Astrocyte (in vitro differentiated cells and primary cell): ENCODE data around the gene TEX13C. TPM values are rescaled to one million over a fixed set of nuclear protein-coding genes. Genes with fewer than 3 reads are reported as not detected.

Experiments used
- DNase-seq: peaks from one replicate; pipeline ENCODE4 v3.0.0-alpha.2; 2010; ENCODE audit warnings: low read depth
- FAIRE-seq: peaks from 2 replicates; lab custom pipeline; 2011; peaks lifted over from hg19 to GRCh38; lab: Jason Lieb, UNC
- H2AFZ ChIP-seq: 2 replicates; pipeline ENCODE4 v1.6.0; 2012; ENCODE audit warnings: low read depth, low read length, inconsistent platforms
- H3K27ac ChIP-seq: 2 replicates; pipeline ENCODE4 v1.5.1; 2011; ENCODE audit warnings: low read depth, low read length, inconsistent platforms
- H3K27me3 ChIP-seq: 2 replicates; pipeline ENCODE4 v1.6.0; 2011; ENCODE audit warnings: low read length, inconsistent platforms; ENCODE audit not compliant: insufficient read depth
- H3K36me3 ChIP-seq: 2 replicates; pipeline ENCODE4 v1.5.1; 2011; ENCODE audit warnings: low read length, inconsistent platforms; ENCODE audit not compliant: insufficient read depth
- H3K4me1 ChIP-seq: 2 replicates; pipeline ENCODE4 v1.5.1; 2011; ENCODE audit warnings: low read length, inconsistent platforms; ENCODE audit not compliant: insufficient read depth
- H3K4me2 ChIP-seq: 2 replicates; pipeline ENCODE4 v1.6.0; 2012; ENCODE audit warnings: low read length, inconsistent platforms
- H3K4me3 ChIP-seq: 2 replicates; pipeline ENCODE4 v1.5.1; 2011; ENCODE audit warnings: low read depth, mild to moderate bottlenecking, low read length, inconsistent platforms; ENCODE audit not compliant: insufficient read depth
- H3K79me2 ChIP-seq: 2 replicates; pipeline ENCODE4 v1.6.0; 2012; ENCODE audit warnings: mild to moderate bottlenecking, low read length, inconsistent platforms; ENCODE audit not compliant: insufficient read depth
- H3K9ac ChIP-seq: 2 replicates; pipeline ENCODE4 v1.6.0; 2012; ENCODE audit warnings: mild to moderate bottlenecking, low read length, inconsistent platforms
- H3K9me3 ChIP-seq: 2 replicates; pipeline ENCODE4 v1.5.1; 2012; ENCODE audit warnings: low read depth, mild to moderate bottlenecking, low read length, inconsistent platforms; ENCODE audit not compliant: insufficient read depth
- H4K20me1 ChIP-seq: 2 replicates; pipeline ENCODE4 v1.6.0; 2012; ENCODE audit warnings: low read length, inconsistent platforms; ENCODE audit not compliant: insufficient read depth
- H3K27ac Mint-ChIP-seq: one replicate; pipeline ENCODE4 v1.8.0; 2021; ENCODE audit warnings: mild to moderate bottlenecking, mixed read lengths; ENCODE audit not compliant: unreplicated experiment
- H3K27me3 Mint-ChIP-seq: one replicate; pipeline ENCODE4 v1.8.0; 2021; ENCODE audit warnings: low read depth, mixed read lengths; ENCODE audit not compliant: unreplicated experiment
- H3K36me3 Mint-ChIP-seq: one replicate; pipeline ENCODE4 v1.8.0; 2021; ENCODE audit warnings: low read depth, mixed read lengths; ENCODE audit not compliant: unreplicated experiment
- H3K4me1 Mint-ChIP-seq: one replicate; pipeline ENCODE4 v1.8.0; 2021; ENCODE audit warnings: low read depth, mixed read lengths; ENCODE audit not compliant: unreplicated experiment
- H3K4me3 Mint-ChIP-seq: one replicate; pipeline ENCODE4 v1.8.0; 2021; ENCODE audit warnings: mild to moderate bottlenecking, moderate library complexity, mixed read lengths; ENCODE audit not compliant: unreplicated experiment
- H3K9me3 Mint-ChIP-seq: one replicate; pipeline ENCODE4 v1.8.0; 2021; ENCODE audit warnings: mild to moderate bottlenecking, mixed read lengths; ENCODE audit not compliant: unreplicated experiment
- EZH2 ChIP-seq: IDR thresholded peaks from 2 replicates; pipeline ENCODE4 v1.6.1; 2012; ENCODE audit warnings: mild to moderate bottlenecking, low read length, inconsistent platforms; ENCODE audit not compliant: insufficient read depth
- total RNA-seq: library from RNA; stranded (reverse); gene quantifications from 2 replicates; pipeline ENCODE4 v1.2.1, GENCODE V29; 2021
- TF ChIP-seq, protein P1 (sequence below): IDR thresholded peaks from 2 replicates; pipeline ENCODE4 v1.5.1; 2011; ENCODE audit warnings: low read depth, mild to moderate bottlenecking, inconsistent platforms, low read length, moderate library complexity; ENCODE audit not compliant: insufficient read depth

The TEX13C gene
- total RNA-seq, 1 donor from 2014 or later: not detected

DNA sequence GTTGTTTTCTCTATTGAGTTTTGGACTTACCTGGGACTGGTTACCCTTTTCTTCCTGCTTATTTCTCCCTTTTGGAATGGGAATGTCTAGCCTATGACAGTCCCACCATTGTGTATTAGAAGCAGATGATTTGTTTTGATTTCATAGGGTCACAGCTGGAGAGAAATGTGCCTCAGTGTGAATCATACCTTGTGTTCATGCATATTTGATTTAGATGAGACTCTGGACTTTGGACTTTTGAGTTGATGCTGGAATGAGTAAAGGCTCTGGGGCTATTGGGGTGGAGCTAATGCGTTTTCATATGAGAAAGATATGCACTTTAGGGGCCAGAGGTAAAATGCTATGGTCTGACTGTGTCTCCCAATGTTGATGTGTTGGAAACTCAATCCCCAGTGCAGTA lies 30.5 kb upstream of the TEX13C start:
- H3K9ac ChIP-seq: no peak overlapping the region
- H3K4me1 Mint-ChIP-seq: no peaks in the 10 kb centered on the region
- H3K79me2 ChIP-seq: no peaks in the 10 kb centered on the region
- H3K4me2 ChIP-seq: no peak overlapping the region
- H3K27me3 ChIP-seq: no peaks in the 10 kb centered on the region
- H3K27ac Mint-ChIP-seq: no peak overlapping the region
- no peaks in the 10 kb centered on the region for H3K9me3 Mint-ChIP-seq
- no peak overlapping the region for H2AFZ ChIP-seq
- H3K27ac ChIP-seq: no peak overlapping the region
- DNase-seq (no peak), FAIRE-seq (peak; percentile 82)
- no peaks in the 10 kb centered on the region for H3K4me1 ChIP-seq
- no peaks in the 10 kb centered on the region for H3K27me3 Mint-ChIP-seq
- no peak overlapping the region for H3K4me3 ChIP-seq
- H3K4me3 Mint-ChIP-seq: no peak overlapping the region
- H3K36me3 Mint-ChIP-seq: no peaks in the 10 kb centered on the region
- no peak for TF ChIP-seq EZH2
- H3K36me3 ChIP-seq: no peaks in the 10 kb centered on the region
- no peaks in the 10 kb centered on the region for H3K9me3 ChIP-seq
- H4K20me1 ChIP-seq: no peaks in the 10 kb centered on the region

DNA sequence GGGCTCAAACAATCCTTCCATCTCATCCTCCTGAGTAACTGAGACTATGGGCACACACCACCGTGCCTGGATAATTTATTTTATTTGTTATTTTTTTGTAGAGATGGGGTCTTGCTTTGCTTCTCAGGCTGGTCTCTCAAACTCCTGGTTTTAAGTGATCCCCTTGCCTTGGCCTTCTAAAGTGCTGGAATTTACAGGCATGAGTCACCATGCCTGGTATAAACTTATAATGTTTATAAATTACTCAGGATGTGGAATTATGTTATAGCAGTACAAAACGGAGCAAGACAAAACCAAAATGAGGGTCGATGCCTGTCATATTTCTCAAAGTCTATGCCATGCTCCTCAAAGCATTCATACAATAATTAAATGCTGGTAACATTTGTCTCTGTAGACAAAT lies 29.8 kb upstream of the TEX13C start:
- no peaks in the 10 kb centered on the region for H4K20me1 ChIP-seq
- no peak overlapping the region for H2AFZ ChIP-seq
- FAIRE-seq (peak; percentile 20), DNase-seq (no peak)
- Mint-ChIP-seq H3K4me3 (no peak overlapping the region), H3K27me3 (no peaks in the 10 kb centered on the region), H3K36me3 (no peaks in the 10 kb centered on the region), H3K9me3 (no peaks in the 10 kb centered on the region), H3K4me1 (peaks cover 6% of the 10 kb centered on the region), H3K27ac (no peak overlapping the region)
- H3K9ac ChIP-seq: no peak overlapping the region
- no peaks in the 10 kb centered on the region for H3K27me3 ChIP-seq
- H3K79me2 ChIP-seq: no peaks in the 10 kb centered on the region
- H3K4me2 ChIP-seq: no peak overlapping the region
- no peak overlapping the region for H3K27ac ChIP-seq
- no peaks in the 10 kb centered on the region for H3K9me3 ChIP-seq
- no peak overlapping the region for H3K4me3 ChIP-seq
- no peaks in the 10 kb centered on the region for H3K36me3 ChIP-seq
- TF ChIP-seq, protein P1, sequence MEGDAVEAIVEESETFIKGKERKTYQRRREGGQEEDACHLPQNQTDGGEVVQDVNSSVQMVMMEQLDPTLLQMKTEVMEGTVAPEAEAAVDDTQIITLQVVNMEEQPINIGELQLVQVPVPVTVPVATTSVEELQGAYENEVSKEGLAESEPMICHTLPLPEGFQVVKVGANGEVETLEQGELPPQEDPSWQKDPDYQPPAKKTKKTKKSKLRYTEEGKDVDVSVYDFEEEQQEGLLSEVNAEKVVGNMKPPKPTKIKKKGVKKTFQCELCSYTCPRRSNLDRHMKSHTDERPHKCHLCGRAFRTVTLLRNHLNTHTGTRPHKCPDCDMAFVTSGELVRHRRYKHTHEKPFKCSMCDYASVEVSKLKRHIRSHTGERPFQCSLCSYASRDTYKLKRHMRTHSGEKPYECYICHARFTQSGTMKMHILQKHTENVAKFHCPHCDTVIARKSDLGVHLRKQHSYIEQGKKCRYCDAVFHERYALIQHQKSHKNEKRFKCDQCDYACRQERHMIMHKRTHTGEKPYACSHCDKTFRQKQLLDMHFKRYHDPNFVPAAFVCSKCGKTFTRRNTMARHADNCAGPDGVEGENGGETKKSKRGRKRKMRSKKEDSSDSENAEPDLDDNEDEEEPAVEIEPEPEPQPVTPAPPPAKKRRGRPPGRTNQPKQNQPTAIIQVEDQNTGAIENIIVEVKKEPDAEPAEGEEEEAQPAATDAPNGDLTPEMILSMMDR: no peak
- TF ChIP-seq EZH2: no peak
- H3K4me1 ChIP-seq: no peaks in the 10 kb centered on the region

DNA sequence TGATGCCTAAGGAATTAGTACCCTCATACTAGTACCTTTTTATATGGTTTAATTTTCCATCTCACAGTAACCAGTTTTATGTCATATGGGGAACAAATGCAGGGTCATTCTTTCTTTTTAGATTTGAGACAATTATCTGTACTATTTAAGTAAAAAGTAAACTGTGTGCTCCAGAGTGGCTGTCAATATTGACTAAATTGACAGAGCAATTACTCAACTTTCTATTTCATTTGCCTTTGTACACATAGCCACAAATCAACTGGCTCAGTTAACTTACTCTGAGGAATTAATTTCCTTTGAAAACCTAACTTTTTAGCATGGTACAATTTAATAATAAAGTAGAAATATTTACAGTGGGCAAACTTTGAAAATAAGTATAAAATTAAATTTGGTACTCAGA lies 28.5 kb upstream of the TEX13C start:
- no peaks in the 10 kb centered on the region for H3K79me2 ChIP-seq
- no peak overlapping the region for H3K9ac ChIP-seq
- H4K20me1 ChIP-seq: no peaks in the 10 kb centered on the region
- no peaks in the 10 kb centered on the region for H3K27me3 ChIP-seq
- Mint-ChIP-seq H3K27ac (no peak overlapping the region), H3K27me3 (no peaks in the 10 kb centered on the region), H3K36me3 (no peaks in the 10 kb centered on the region), H3K4me3 (no peak overlapping the region), H3K4me1 (peaks cover 10% of the 10 kb centered on the region), H3K9me3 (no peaks in the 10 kb centered on the region)
- H3K27ac ChIP-seq: no peak overlapping the region
- no peaks in the 10 kb centered on the region for H3K4me1 ChIP-seq
- no peak for FAIRE-seq
- H2AFZ ChIP-seq: no peak overlapping the region
- no peak for TF ChIP-seq EZH2
- TF ChIP-seq, protein P1: no peak
- no peak overlapping the region for H3K4me2 ChIP-seq
- no peaks in the 10 kb centered on the region for H3K36me3 ChIP-seq
- H3K9me3 ChIP-seq: no peaks in the 10 kb centered on the region
- DNase-seq: no peak
- no peak overlapping the region for H3K4me3 ChIP-seq
